GM19455 (cell line): ENCODE results near the gene TRNAU1AP.
"Not testable (repeated sequence)": the region's sequence is repeated elsewhere in the genome, so short reads cannot be mapped to it uniquely, and the experiment has no call there.

Experiments used
- ATAC-seq: cut with Tn5 transposase; IDR thresholded peaks from one replicate; pipeline ENCODE4 v1.9.1; 2021; ENCODE audit not compliant: unreplicated experiment

TRNAU1AP gene

GRCh38 chr1:28577052-28577678 lies 24.3 kb downstream of the TRNAU1AP start:
- no peak for ATAC-seq

- ATAC-seq = no peak
Observed at GRCh38 chr1:28577738-28578536, 25.1 kb downstream of the TRNAU1AP start.

- no peak for ATAC-seq
Observed at GRCh38 chr1:28578696-28579218, 25.9 kb downstream of the TRNAU1AP start.

- ATAC-seq = no peak
Observed at GRCh38 chr1:28579401-28579800, 26.5 kb downstream of the TRNAU1AP start.

- peak; percentile 17 for ATAC-seq
Observed at GRCh38 chr1:28580722-28581530, 28.0 kb downstream of the TRNAU1AP start.

- peak; percentile 84 for ATAC-seq
Observed at GRCh38 chr1:28581531-28582247, 28.8 kb downstream of the TRNAU1AP start.

GRCh38 chr1:28582248-28582615 lies 29.3 kb downstream of the TRNAU1AP start:
- ATAC-seq = no peak

GRCh38 chr1:28586585-28587391 lies 33.9 kb downstream of the TRNAU1AP start:
- not testable (repeated sequence) for ATAC-seq

GRCh38 chr1:28591708-28592320 lies 38.9 kb downstream of the TRNAU1AP start, which contains the start of gene RAB42:
Gene RAB42 (plus strand): TSS chr1:28592265. CDS start chr1:28592512, 247 bp downstream.
- ATAC-seq = no peak

GRCh38 chr1:28592321-28593071 lies 39.6 kb downstream of the TRNAU1AP start:
- ATAC-seq = no peak

GRCh38 chr1:28593988-28594356 lies 41.1 kb downstream of the TRNAU1AP start:
- not testable (repeated sequence) for ATAC-seq

- ATAC-seq = not testable (repeated sequence)
Observed at GRCh38 chr1:28594686-28595411, 42.0 kb downstream of the TRNAU1AP start.

- ATAC-seq = no peak
Observed at GRCh38 chr1:28595412-28596191, 42.7 kb downstream of the TRNAU1AP start.

GRCh38 chr1:28596276-28596675 lies 43.4 kb downstream of the TRNAU1AP start:
- ATAC-seq = not testable (repeated sequence)

GRCh38 chr1:28601696-28602095 lies 48.8 kb downstream of the TRNAU1AP start:
- ATAC-seq = no peak

GRCh38 chr1:28602536-28603439 lies 49.9 kb downstream of the TRNAU1AP start:
- ATAC-seq = no peak
